HG02884 (cell line): ENCODE results near the gene CLEC4F.

Source experiments
- ATAC-seq: cut with Tn5 transposase; IDR thresholded peaks from one replicate; pipeline ENCODE4 v1.9.1; 2021; ENCODE audit warnings: mild to moderate bottlenecking, moderate library complexity; ENCODE audit not compliant: unreplicated experiment

The CLEC4F gene, protein sequence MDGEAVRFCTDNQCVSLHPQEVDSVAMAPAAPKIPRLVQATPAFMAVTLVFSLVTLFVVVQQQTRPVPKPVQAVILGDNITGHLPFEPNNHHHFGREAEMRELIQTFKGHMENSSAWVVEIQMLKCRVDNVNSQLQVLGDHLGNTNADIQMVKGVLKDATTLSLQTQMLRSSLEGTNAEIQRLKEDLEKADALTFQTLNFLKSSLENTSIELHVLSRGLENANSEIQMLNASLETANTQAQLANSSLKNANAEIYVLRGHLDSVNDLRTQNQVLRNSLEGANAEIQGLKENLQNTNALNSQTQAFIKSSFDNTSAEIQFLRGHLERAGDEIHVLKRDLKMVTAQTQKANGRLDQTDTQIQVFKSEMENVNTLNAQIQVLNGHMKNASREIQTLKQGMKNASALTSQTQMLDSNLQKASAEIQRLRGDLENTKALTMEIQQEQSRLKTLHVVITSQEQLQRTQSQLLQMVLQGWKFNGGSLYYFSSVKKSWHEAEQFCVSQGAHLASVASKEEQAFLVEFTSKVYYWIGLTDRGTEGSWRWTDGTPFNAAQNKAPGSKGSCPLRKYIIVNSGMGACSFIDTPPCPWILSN

GRCh38 chr2:70820499-70820898 lies at the start of gene CLEC4F:
CLEC4F (minus strand) TSS chr2:70820599; CDS start chr2:70820523, 76 bp downstream.
- ATAC-seq = no peak

DNA sequence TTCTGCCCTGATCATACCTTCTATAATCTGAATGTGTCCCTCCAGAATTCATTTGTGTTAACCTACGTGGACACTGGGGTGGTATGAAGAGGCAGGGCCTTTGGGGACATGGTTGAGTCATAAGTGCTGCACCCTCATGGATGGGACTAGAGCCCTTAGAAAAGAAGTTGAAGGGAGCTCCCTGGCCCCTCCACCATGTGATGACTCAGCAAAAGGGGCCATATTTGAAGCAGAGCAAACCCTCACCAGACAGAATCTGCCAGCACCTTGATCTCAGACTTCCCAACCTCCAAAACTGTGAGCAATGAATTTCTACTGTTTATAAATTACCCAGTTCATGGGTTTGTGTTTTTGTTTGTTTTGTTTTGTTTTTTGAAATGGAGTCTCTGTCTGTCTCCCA lies 48.6 kb upstream of the CLEC4F start:
- no peak for ATAC-seq

DNA sequence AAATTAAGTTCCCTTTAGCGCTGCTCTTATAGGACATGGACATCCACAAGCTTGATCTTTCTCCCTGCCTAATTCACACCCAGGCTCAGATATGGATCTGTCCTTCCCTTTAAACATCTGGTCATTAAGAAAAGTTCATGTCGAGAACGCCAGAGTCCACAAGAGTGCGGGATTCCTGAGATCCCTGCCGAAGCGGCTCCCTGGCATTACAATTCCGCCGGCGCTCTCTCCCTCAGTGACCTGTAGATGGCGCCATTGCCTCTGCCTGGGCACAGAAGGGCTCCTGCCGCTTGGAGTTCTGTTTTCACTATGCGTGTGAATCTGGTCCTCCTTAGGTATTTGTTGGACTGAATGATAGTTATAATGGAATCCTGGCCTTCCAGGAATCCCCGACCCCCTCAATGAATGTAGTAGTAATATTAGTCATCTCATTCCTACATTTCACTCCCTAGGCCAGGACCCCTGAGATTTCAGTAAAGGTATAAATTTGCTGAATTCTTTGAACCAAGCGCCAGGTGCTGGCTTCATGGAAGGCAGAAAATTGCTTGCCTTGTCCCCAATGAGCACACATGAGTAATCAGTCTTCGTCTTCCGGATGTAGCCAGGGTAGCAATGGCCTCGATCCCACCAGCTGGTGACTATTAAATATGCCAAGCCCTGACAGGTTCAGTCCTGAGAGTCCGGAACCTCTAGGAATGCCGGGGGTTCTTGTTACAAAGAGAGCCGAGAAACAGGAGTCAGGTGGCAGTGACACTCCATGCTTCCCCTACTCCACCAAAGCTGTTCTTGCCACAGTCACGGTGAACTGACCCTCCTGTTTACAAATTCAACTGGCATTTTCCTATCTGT lies 41.6 kb upstream of the CLEC4F start:
- ATAC-seq = peak; percentile 70

DNA sequence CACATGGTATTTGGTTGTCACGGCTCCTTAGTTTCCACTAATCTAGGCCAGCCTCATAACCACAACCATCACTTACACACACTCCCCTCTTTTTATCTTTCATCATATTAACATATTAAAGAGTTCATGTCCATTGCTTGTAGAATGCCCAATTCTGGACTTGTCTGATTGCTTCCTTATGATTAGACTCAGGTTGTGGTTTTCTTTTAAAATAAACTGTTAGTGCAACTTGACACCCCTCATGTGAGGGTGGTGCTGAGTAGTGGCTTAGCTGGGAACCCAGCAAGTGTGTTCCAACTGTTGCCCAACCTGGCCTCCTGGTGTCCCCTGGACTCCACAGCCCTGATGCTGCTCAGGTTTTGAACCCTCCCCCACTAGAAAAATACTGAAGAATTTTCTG lies 35.3 kb upstream of the CLEC4F start:
- ATAC-seq = no peak

GRCh38 chr2:70854411-70854810 lies 34.0 kb upstream of the CLEC4F start:
- ATAC-seq = no peak

GRCh38 chr2:70852824-70853223 lies 32.4 kb upstream of the CLEC4F start:
- ATAC-seq = no peak

DNA sequence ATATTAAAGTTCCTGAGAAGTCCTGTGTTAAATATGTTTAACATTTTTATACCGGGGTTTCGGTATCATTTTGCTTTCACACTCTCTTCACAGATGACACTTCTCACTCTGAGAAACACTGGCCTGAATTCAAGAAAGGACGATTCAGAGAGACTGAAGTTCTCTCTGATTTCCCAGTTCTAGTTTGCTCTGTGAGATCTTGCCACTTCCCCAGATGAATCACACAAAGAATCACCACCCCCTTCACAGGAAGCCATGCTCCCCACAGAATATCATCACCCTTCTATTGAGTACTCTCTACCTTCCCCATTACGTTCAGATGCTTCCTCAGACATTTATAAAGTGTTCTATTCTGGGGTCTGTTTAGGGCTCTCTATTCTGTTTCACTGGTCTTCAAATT lies 31.3 kb upstream of the CLEC4F start:
- peak; percentile 68 for ATAC-seq

DNA sequence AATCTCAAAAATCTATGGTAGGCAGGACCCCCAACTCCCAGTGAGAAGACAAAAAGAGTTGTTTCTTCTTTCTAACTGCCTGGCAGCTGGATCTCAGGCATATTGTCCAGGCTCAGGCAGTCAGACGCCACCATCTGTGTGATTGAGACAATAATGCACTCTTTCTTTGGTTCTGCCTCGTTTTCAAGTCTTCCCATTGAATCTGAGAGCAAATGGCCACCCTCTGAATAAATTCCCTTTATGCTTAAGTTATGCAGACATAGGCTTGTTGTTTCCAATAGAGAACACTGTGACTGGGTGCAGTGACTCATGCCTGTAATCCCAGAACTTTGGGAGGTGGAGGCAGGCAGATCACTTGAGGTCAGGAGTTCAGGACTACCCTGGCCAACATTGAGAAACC lies 30.5 kb upstream of the CLEC4F start:
- ATAC-seq = no peak

- no peak for ATAC-seq
Observed at GRCh38 chr2:70842401-70842800, 22.0 kb upstream of the CLEC4F start.

- ATAC-seq = no peak
Observed at GRCh38 chr2:70837980-70838925, 17.9 kb upstream of the CLEC4F start.

DNA sequence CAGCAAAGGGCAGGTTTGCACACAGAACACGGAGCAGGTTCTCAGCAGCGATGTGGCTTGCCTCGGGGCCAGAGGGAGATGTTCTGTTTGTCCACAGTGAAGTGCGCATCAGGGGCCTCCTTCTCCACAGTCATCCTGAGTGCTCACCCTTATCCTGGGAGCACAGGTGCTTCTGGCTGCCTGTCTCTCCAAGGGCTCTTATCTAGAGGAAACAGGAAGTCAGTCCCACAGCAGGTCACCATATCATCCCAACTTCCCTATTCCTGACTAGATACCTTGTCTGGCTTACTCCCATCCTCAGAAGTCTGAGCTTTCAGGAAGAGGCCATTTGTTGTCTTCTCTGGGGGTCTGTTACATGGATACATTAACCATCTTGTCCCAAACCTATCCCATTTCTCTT lies 15.2 kb upstream of the CLEC4F start, which contains the start of gene CD207:
TSS of gene CD207 (minus strand) at position 174 of the 400 bp plus-strand sequence. CDS start at position 134, 40 bp downstream.
- no peak for ATAC-seq

GRCh38 chr2:70834881-70835280 lies 14.5 kb upstream of the CLEC4F start:
- no peak for ATAC-seq

GRCh38 chr2:70834106-70834505 lies 13.7 kb upstream of the CLEC4F start:
- ATAC-seq = no peak

DNA sequence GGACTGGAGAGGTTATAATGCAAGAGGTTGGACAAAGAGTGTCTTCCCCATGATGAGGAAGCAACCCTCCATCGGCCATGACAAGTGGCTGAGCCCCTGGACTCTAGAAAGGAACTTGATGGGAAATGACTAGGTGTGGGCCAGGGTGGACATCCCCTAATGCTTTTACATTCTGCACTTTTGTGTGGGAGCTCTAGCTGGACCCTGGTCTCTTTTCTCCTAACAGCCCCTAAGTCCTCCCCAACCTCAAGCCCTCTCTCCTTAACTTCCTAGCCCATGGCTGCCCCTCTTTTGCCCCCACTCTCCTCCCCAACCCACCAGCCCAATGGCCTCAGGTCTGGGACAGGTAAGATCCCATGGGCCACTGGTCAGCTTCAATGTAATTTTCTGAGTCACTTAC lies 12.8 kb upstream of the CLEC4F start:
- no peak for ATAC-seq

DNA sequence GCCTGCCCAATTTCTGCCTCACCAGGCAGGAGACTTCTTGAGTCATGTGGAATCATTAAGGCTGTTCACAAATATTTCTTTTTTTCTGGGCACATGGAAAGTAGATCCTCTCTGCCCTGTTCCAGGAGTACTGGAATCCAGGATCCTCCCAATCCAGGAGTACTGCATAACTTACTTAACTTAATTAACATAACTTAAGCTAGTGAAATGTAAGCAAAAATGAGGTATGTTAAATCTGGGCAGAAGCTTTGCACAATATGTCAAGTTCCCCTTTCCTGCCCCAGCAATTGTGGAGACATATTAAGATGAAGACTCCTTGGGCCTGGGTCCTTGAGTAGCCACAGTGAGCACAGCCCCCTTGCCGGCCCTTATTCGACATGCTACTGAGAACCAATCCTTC lies 12.0 kb upstream of the CLEC4F start:
- no peak for ATAC-seq

- ATAC-seq = no peak
Observed at GRCh38 chr2:70831861-70832260, 11.5 kb upstream of the CLEC4F start.

GRCh38 chr2:70830366-70830765 lies 10.0 kb upstream of the CLEC4F start:
- no peak for ATAC-seq

- no peak for ATAC-seq
Observed at GRCh38 chr2:70829916-70830315, 9.5 kb upstream of the CLEC4F start.

DNA sequence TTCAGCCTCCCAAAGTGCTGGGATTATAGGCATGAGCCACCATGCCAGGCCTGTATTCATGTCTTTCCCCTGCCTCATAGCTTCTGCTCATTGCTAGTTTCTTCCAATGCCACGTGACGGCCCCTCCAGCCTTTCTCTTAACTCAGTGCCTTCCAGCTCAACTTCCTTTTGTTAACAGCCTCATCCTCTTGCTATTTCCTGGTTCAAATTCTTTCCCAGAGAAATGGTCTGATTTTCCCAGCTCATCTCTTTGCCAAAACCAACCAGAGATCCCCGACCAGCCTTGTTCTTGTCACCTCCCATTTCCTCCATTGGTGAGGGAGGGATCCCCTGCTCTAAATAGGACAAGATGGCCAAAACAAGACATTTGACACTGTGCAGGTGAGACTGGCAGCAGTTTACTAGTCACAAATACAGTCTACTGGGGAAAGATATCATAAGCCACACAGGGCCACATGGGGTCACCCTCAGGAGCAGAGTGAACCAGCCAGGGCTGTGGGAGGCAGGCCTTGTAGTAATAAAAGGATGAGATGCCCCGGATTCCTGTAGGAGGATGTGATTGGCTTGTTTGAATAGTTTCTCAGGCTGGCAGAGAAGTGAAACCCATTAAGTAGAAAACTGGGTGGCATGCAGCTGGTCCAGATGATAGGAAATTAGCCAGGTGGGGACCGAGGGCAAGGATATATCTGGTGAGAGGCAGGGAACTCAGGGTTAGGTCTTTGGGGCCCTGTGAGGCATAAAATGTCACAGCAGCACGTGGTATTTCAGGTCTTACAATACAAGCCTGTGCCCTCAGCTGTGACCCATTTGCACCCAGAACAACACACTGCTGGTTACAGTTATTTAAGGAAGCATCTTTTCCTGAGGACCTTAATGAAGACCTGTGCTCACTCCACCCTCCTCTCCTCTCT lies 8.8 kb upstream of the CLEC4F start:
- ATAC-seq = no peak
